PC-3 (cell line): Measurements from ENCODE around the gene REPS2.

Experiments used
- CTCF ChIP-seq: fragments of 300-600 bp; sonication (generic); conservative IDR thresholded peaks from 2 replicates; pipeline ENCODE4 v1.5.1; 2017; ENCODE audit warnings: antibody characterized with exemption, low read depth, mild to moderate bottlenecking, low read length
- EZH2 ChIP-seq: fragments of 300-600 bp; sonication (generic); IDR thresholded peaks from one replicate; pipeline ENCODE4 v1.6.1; 2017; ENCODE audit warnings: antibody characterized with exemption, mild to moderate bottlenecking, low read length; ENCODE audit not compliant: unreplicated experiment
- EZH2phosphoT487 ChIP-seq: fragments of 300-600 bp; sonication (generic); IDR thresholded peaks from 2 replicates; pipeline ENCODE4 v1.6.1; 2018; ENCODE audit warnings: mild to moderate bottlenecking, antibody characterized with exemption, low read length, borderline replicate concordance

DNA sequence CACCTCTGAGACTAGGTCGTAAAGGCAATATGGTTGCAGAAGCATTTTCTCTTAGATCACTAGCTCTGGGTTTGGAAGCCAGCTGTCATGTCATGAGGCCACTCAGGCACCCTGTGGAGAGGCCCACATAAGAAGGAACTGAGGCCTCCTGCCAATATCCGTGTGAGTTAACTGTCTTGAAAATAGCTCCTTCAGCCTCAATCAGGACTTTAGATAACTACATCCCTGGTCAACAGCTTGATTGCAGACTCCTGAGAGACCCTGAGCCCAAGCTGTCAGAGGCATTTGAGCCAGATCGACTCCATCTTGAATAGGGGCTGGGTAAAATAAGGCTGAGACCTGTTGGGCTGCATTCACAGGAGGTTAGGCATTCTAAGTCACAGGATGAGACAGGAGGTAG, 15.1 kb upstream of the REPS2 start:
- TF ChIP-seq EZH2 (no peak), CTCF (no peak), EZH2phosphoT487 (no peak)
